HepG2 (cell line): Measurements from ENCODE around the gene SLC25A47. TPM values are rescaled to one million over a fixed set of nuclear protein-coding genes. Genes with fewer than 3 reads are reported as not detected.
A peak's percentile ranks its signal among the peaks of the same experiment; 100 is the strongest.

Experiments
- ARNT ChIP-seq: fragments of 450-650 bp; IDR thresholded peaks from 2 replicates; pipeline ENCODE4 v1.6.1; 2017
- ATAD3A ChIP-seq: sonication (generic); formaldehyde crosslinking; IDR thresholded peaks from 2 replicates; pipeline ENCODE4 v1.4.0; 2020; ENCODE audit warnings: missing genetic modification reagents
- ATF2 ChIP-seq: sonication (generic); formaldehyde crosslinking; IDR thresholded peaks from 2 replicates; pipeline ENCODE4 v1.4.0; 2020; ENCODE audit warnings: missing genetic modification reagents
- CBX2 ChIP-seq, 2 experiments: fragments of 200-600 bp in 1 of 2; sonication (generic); formaldehyde crosslinking in 1 of 2; IDR thresholded peaks; 2 replicates each; pipeline versions ENCODE4 v1.7.0 to v1.8.1; 2018 to 2022; ENCODE audit warnings: low read depth in 2 of 2, low read length in 1 of 2, mild to moderate bottlenecking in 1 of 2, missing genetic modification reagents in 1 of 2
- IKZF5 ChIP-seq: IDR thresholded peaks from 2 replicates; pipeline ENCODE4 v1.6.1; 2018; ENCODE audit warnings: missing genetic modification reagents, mild to moderate bottlenecking, missing compliant biosample characterization
- KAT7 ChIP-seq: IDR thresholded peaks from 2 replicates; pipeline ENCODE4 v1.6.1; 2018; ENCODE audit warnings: borderline replicate concordance, missing compliant biosample characterization
- MEIS1 ChIP-seq: sonication (generic); formaldehyde crosslinking; IDR thresholded peaks from 2 replicates; pipeline ENCODE4 v1.9.0; 2021; ENCODE audit warnings: mild to moderate bottlenecking, missing genetic modification reagents, moderate library complexity, borderline replicate concordance
- SRF ChIP-seq: IDR thresholded peaks from 2 replicates; pipeline ENCODE4 v1.6.1; 2011; ENCODE audit warnings: mild to moderate bottlenecking, low read depth, low read length, moderate library complexity
- TARDBP ChIP-seq: sonication (generic); formaldehyde crosslinking; IDR thresholded peaks from 2 replicates; pipeline ENCODE4 v1.8.0; 2022; ENCODE audit warnings: mild to moderate bottlenecking, missing genetic modification reagents
- ZNF329 ChIP-seq: sonication (generic); formaldehyde crosslinking; IDR thresholded peaks from 2 replicates; pipeline ENCODE4 v1.9.0; 2021; ENCODE audit warnings: low read depth, mild to moderate bottlenecking, missing genetic modification reagents
- ZNF556 ChIP-seq: sonication (generic); formaldehyde crosslinking; IDR thresholded peaks from 2 replicates; pipeline ENCODE4 v1.4.0; 2020; ENCODE audit warnings: mild to moderate bottlenecking, missing genetic modification reagents, borderline replicate concordance
- ZNF614 ChIP-seq: IDR thresholded peaks from 2 replicates; pipeline ENCODE4 v1.6.1; 2018; ENCODE audit warnings: missing biosample characterization, missing genetic modification reagents, inconsistent platforms, borderline replicate concordance
- ZNF619 ChIP-seq: sonication (generic); formaldehyde crosslinking; IDR thresholded peaks from 2 replicates; pipeline ENCODE4 v1.4.0; 2020; ENCODE audit warnings: mild to moderate bottlenecking, missing genetic modification reagents
- ZNF713 ChIP-seq: sonication (generic); formaldehyde crosslinking; IDR thresholded peaks from 2 replicates; pipeline ENCODE4 v1.4.0; 2020; ENCODE audit warnings: mild to moderate bottlenecking, missing genetic modification reagents
- ZNF746 ChIP-seq: sonication (generic); formaldehyde crosslinking; IDR thresholded peaks from 2 replicates; pipeline ENCODE4 v1.8.0; 2022; ENCODE audit warnings: mild to moderate bottlenecking, missing genetic modification reagents
- ZNF775 ChIP-seq: sonication (generic); formaldehyde crosslinking; IDR thresholded peaks from 2 replicates; pipeline ENCODE4 v1.4.0; 2020; ENCODE audit warnings: missing genetic modification reagents, mild to moderate bottlenecking, moderate library complexity, borderline replicate concordance
- ZNF841 ChIP-seq: sonication (generic); formaldehyde crosslinking; IDR thresholded peaks from 2 replicates; pipeline ENCODE4 v1.8.1; 2023; ENCODE audit warnings: missing genetic modification reagents, borderline replicate concordance
- polyA plus RNA-seq, 8 experiments: library from polyadenylated mRNA; depleted of rRNA in 3 of 8; stranded (reverse) in 7 of 8; unstranded in 1 of 8; fragments of >200 nt; fragmentation: Illumina TruSeq in 4 of 8; extraction: Trizol in 4 of 8; gene quantifications; 2 replicates each; pipeline versions ENCODE4 v1.2.1 to v1.2.3, GENCODE V29; 2011 to 2016; ENCODE audit warnings: low read depth in 4 of 8, missing spikeins in 1 of 8, mixed read lengths in 1 of 8; ENCODE audit not compliant: insufficient read depth in 1 of 8
- total RNA-seq, 5 experiments: library from RNA; depleted of rRNA; stranded (reverse); fragments of >200 nt; fragmentation: Illumina TruSeq; extraction: Trizol; gene quantifications; 2 replicates each; pipeline ENCODE4 v1.2.3, GENCODE V29; 2016; ENCODE audit warnings: low read depth in 1 of 5
- TF ChIP-seq, protein P1 (sequence below): sonication (generic); formaldehyde crosslinking; IDR thresholded peaks from 2 replicates; pipeline ENCODE4 v1.8.0; 2022; ENCODE audit warnings: missing genetic modification reagents, mild to moderate bottlenecking, borderline replicate concordance
- TF ChIP-seq, protein P2 (sequence below): sonication (generic); formaldehyde crosslinking; IDR thresholded peaks from 2 replicates; pipeline ENCODE4 v1.4.0; 2020; ENCODE audit warnings: mild to moderate bottlenecking, missing genetic modification reagents
- TF ChIP-seq, protein P3 (sequence below): fragments of 450-650 bp; IDR thresholded peaks from 2 replicates; pipeline ENCODE4 v1.6.1; 2017; ENCODE audit warnings: mild to moderate bottlenecking

Gene SLC25A47
- total and polyA plus RNA-seq, 2 of the 13 experiments (the other 11 are each of a cell fraction or from before 2014, with no cell fraction given): 1.0 to 1.7 TPM

GRCh38 chr14:100285021-100285912 is 37.9 kb upstream of the SLC25A47 start (continued):
- TF ChIP-seq MEIS1 (CRISPR knock-in tag): no peak
- TF ChIP-seq ARNT: no peak
- TF ChIP-seq, protein P1, sequence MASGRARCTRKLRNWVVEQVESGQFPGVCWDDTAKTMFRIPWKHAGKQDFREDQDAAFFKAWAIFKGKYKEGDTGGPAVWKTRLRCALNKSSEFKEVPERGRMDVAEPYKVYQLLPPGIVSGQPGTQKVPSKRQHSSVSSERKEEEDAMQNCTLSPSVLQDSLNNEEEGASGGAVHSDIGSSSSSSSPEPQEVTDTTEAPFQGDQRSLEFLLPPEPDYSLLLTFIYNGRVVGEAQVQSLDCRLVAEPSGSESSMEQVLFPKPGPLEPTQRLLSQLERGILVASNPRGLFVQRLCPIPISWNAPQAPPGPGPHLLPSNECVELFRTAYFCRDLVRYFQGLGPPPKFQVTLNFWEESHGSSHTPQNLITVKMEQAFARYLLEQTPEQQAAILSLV (CRISPR knock-in tag): peak; percentile 85; the same call in 1 of the 2 replicates
- TF ChIP-seq ZNF614 (CRISPR knock-in tag): no peak; the same call in 1 of the 2 replicates
- no peak; the same call in 1 of the 2 replicates for TF ChIP-seq TARDBP (CRISPR knock-in tag)
- no peak for TF ChIP-seq ATF2
- TF ChIP-seq KAT7 (CRISPR knock-in tag): peak; percentile 76; the same call in 1 of the 2 replicates
- no peak for TF ChIP-seq CBX2 (IDR thresholded peaks at IDR 0.05; ENCODE audit: low read depth, low read length)
- TF ChIP-seq CBX2 (CRISPR knock-in tag; IDR thresholded peaks at IDR 0.05; ENCODE audit: low read depth): peak; percentile 25; the same call in 1 of the 2 replicates
- TF ChIP-seq ZNF713 (CRISPR knock-in tag): no peak
- TF ChIP-seq SRF: no peak
- no peak for TF ChIP-seq ZNF775 (CRISPR knock-in tag)
- no peak; the same call in 1 of the 2 replicates for TF ChIP-seq ZNF556
- TF ChIP-seq ZNF841 (CRISPR knock-in tag): no peak
- no peak for TF ChIP-seq ZNF329
- TF ChIP-seq IKZF5 (CRISPR knock-in tag): peak; percentile 71
- TF ChIP-seq ZNF619 (CRISPR knock-in tag): peak; percentile 79; the same call in 1 of the 2 replicates
- TF ChIP-seq ATAD3A (CRISPR knock-in tag): no peak
- TF ChIP-seq, protein P2, sequence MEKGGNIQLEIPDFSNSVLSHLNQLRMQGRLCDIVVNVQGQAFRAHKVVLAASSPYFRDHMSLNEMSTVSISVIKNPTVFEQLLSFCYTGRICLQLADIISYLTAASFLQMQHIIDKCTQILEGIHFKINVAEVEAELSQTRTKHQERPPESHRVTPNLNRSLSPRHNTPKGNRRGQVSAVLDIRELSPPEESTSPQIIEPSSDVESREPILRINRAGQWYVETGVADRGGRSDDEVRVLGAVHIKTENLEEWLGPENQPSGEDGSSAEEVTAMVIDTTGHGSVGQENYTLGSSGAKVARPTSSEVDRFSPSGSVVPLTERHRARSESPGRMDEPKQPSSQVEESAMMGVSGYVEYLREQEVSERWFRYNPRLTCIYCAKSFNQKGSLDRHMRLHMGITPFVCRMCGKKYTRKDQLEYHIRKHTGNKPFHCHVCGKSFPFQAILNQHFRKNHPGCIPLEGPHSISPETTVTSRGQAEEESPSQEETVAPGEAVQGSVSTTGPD (CRISPR knock-in tag): no peak
- TF ChIP-seq, protein P3, sequence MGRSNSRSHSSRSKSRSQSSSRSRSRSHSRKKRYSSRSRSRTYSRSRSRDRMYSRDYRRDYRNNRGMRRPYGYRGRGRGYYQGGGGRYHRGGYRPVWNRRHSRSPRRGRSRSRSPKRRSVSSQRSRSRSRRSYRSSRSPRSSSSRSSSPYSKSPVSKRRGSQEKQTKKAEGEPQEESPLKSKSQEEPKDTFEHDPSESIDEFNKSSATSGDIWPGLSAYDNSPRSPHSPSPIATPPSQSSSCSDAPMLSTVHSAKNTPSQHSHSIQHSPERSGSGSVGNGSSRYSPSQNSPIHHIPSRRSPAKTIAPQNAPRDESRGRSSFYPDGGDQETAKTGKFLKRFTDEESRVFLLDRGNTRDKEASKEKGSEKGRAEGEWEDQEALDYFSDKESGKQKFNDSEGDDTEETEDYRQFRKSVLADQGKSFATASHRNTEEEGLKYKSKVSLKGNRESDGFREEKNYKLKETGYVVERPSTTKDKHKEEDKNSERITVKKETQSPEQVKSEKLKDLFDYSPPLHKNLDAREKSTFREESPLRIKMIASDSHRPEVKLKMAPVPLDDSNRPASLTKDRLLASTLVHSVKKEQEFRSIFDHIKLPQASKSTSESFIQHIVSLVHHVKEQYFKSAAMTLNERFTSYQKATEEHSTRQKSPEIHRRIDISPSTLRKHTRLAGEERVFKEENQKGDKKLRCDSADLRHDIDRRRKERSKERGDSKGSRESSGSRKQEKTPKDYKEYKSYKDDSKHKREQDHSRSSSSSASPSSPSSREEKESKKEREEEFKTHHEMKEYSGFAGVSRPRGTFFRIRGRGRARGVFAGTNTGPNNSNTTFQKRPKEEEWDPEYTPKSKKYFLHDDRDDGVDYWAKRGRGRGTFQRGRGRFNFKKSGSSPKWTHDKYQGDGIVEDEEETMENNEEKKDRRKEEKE: no peak
- 0 out of 2 replicates have a peak, but pooled peaks have one; percentile 72 for TF ChIP-seq ZNF746
